Pons (tissue), 1 donor: Measurements from ENCODE around the gene MLYCD.

Source experiments
- DNase-seq: peaks from one replicate; pipeline ENCODE4 v3.0.0-alpha.2; 2016; ENCODE audit warnings: low spot score

Gene MLYCD

DNA sequence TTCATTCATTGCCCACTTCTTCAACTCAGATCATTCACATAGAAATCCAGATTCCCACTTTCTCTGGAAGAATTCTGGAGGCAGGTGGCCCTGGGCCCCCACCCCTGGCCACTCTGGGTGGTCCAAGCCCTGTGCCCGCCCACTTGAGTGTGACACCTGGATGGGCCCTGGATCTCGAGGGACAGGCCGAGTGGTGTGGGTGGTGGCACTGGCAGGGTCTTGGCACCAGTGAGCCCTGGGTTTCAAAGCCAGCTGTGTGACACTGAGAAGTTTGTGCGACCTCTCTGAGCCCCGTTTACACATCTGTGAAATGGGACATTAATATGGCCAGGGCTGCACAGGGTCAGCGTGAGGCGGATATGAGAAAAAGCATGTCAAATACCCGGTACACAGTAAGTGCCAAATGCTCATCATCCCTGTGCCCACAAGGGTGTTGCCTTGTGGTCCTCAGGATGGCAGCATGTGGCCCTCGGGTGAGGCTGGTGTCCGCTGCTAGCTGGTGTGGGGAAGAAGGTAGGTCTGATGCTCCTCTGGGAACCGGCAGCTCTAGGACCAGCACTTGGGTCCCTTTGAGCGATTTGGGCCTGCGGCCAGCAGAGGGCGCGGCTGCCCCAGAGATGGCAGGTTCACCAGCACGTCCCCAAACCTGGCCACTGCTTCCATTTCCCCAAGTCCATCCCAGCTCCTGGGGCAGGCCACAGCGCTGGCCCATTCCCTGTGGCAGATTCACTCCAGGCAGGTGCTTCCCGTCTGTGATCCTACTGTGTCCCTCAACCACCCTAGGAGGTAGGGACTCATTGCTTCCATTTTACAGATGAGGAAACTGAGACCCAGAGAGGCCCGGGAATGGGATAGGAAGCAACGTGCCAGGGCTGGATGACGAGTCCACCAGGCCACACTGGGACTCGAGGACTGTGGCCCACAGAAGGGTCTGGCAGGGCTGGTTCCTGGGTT is 57.7 kb downstream of the MLYCD start:
- DNase-seq = peak; percentile 50

GRCh38 chr16:83957296-83957855 is 58.5 kb downstream of the MLYCD start:
- no peak for DNase-seq

DNA sequence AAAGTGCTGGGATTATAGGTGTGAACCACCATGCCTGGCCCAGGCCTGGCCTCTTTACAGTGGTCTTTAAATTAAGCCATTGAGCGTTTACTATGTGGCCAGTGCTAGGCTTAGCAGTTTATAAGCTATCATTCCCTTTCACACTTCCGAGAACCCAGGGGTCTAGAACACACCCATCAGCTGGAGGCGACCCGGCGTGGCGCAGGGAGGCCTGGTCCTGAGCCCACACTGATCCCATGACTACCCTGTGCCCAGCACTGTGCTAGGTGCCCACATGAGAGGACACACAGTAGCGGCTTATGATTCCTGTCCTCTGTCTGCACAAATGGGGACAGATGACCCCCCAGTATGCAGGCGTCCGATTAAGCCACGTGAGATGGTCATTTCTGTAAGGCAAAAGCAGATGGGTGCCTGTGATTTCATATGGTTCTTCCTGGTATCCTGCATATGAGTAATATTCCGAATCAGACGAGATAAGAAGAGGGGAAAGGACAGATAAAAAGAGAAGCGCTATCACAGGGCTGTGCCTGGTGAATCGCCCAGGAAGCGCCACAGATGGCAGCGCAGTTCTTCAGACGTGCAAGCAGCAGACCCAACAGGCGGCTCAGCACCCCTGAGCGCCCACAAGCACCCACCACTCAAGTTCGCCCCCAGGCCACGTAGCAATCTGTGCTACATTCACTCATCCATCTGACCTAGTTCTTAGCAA is 59.4 kb downstream of the MLYCD start:
- no peak for DNase-seq

- DNase-seq = no peak
Measured at GRCh38 chr16:83958846-83959565, 60.1 kb downstream of the MLYCD start.

DNA sequence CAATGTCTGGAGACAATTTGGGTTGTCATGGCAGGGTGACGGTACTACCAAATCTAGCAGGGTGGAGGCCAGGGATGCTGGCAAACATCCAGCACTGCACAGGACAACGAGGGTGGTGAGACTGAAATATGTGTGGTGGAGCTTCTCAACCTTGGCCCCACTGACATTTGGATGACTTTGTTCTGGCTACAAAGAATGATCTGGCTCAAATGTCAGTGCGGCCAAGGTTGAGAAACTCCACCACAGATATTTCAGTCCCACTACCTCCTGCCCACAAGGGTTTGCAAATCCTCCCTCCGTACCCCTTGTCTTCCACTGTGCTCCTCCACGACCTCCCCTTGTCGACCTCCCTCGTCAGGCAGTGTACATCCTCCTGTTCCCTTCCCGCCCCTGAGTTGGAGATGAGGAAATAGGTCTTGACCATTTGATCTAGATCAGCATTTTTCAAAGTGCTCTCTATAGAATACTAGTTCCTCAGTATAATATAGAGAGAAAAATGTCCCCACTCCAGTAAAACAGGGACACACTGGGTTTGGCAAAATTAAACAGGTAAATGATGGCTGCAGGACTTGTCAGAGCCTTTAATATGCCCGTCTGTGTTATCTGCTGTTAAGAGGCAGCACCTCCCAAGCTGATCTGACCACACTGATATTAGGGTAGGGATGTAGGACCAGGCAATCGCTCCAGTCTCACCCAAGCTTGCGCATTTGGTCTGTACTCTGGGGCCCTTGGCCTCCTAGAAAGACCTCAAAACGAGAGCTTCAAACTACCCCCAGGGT is 60.9 kb downstream of the MLYCD start:
- no peak for DNase-seq

- no peak for DNase-seq
Measured at GRCh38 chr16:83960521-83961249, 61.8 kb downstream of the MLYCD start.

GRCh38 chr16:83961591-83961990 is 62.7 kb downstream of the MLYCD start:
- no peak for DNase-seq

DNA sequence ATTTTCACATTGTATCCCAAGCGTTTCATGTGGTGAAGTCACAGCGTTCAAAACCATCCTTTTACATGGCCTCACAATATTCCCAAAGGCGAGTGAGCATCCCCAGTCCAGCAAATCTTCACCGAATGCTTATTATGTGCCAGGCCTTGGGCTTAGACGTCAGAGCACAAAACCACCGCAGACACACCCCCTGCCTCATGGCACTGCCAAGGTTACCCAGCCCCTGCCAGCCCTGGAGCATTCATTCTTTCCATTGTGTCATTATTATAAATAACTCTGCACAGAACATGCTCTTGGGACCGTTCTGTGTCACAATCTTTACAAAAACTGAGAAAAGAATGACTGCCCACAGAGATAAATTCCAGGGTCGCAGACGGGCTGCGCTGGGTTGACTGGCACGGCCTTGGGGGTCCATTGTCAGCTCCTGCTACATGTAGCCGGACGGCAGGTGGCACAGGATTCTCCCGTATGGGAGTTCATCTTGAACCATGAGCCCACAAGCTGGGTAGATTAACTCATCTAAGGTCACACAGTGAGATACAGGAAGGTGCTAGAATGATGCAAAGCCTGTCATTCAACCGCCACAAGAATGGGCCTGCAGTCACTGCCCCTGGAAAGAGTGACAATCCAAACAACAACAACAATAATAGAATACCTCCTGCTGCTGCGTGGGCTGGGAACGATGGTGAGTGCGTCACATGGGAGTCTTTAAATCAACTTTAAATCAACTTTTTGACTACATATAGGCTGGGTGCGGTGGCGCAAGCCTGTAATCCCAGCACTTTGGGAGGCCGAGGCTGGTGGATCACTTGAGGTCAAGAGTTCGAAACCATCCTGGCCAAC is 64.6 kb downstream of the MLYCD start:
- no peak for DNase-seq

GRCh38 chr16:83964684-83965443 is 65.9 kb downstream of the MLYCD start:
- DNase-seq = no peak

DNA sequence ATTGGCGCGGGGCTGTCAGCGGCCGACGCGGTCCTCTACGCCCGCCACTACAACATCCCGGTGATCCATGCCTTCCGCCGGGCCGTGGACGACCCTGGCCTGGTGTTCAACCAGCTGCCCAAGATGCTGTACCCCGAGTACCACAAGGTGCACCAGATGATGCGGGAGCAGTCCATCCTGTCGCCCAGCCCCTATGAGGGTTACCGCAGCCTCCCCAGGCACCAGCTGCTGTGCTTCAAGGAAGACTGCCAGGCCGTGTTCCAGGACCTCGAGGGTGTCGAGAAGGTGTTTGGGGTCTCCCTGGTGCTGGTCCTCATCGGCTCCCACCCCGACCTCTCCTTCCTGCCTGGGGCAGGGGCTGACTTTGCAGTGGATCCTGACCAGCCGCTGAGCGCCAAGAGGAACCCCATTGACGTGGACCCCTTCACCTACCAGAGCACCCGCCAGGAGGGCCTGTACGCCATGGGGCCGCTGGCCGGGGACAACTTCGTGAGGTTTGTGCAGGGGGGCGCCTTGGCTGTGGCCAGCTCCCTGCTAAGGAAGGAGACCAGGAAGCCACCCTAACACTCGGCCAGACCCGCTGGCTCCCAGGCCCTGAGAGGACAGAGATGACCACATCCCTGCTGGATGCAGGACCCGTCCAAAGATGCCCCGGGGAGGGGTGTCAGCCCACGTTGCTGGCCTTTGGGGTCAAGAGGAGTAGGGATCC is 66.7 kb downstream of the MLYCD start:
- no peak for DNase-seq

DNA sequence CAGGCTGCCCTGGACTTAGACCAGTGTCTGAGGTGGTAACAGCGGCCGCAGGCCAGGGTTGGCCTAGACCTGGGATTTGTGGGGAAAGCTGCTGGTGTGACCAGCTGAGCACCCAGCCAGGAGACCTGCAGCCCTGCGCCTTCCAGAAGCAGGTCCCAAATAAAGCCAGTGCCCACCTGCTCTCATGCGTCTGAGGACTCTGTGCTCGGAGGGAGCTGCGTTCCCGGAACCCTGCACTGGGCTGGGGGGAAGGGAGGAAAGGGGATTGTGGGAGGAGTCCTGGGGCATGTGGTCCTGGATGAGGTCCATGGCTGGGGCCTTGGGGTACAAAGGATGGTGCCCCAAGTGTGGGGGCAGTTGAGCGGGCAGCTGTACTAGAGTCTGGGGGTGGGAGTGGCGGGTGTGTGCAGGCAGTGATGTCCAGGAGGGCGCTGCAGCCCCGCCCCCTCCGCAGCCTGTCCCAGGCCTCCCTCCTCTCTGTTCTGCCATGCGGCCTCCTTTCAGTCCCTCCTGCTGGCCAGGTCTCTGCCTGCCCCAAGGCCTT is 67.3 kb downstream of the MLYCD start:
- no peak for DNase-seq

DNA sequence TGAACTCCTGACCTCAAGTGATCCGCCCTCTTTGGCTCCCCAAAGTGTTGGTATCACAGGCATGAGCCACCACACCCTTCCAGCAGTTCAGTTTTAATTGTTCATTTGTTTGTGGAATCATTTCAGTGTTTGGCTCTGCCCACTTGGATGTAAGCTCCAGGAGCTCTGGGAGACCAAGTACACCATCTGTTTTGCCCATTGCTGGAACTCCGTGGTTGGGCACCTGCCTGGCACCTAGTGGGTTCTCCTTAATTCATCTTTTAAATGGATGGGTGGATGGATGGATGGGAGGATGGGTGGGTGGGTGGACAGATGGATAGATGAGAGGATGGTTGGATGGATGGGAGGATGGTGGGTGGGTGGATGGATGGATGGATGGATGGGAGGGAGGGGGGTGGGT is 68.2 kb downstream of the MLYCD start:
- no peak for DNase-seq

DNA sequence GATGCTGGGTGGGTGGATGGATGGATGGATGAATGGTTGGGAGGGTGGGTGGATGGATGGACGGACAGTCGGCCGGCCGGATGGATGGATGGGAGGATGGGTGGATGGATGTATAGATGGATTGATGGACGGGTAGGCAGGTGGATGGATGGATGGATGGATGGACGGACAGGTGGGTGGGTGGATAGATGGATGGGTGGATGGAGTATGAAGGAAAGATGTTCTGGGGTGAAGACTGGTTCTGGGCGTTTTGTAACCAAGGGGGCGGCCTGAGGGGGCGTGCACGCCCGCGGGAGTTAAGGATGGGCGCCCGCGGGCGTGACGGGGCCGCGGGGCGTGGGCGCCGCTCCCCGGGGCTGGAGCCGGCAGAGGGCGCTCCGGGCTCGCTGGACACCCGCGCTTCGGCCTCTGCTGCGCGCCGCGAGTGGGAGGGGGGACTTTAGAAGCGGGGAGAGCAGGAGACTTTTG is 69.0 kb downstream of the MLYCD start, which contains the start of gene NECAB2:
TSS of gene NECAB2 (plus strand) at position 407 of the 468 bp plus-strand sequence. CDS start 405 bp downstream, outside the sequence.
- DNase-seq = peak; percentile 9

DNA sequence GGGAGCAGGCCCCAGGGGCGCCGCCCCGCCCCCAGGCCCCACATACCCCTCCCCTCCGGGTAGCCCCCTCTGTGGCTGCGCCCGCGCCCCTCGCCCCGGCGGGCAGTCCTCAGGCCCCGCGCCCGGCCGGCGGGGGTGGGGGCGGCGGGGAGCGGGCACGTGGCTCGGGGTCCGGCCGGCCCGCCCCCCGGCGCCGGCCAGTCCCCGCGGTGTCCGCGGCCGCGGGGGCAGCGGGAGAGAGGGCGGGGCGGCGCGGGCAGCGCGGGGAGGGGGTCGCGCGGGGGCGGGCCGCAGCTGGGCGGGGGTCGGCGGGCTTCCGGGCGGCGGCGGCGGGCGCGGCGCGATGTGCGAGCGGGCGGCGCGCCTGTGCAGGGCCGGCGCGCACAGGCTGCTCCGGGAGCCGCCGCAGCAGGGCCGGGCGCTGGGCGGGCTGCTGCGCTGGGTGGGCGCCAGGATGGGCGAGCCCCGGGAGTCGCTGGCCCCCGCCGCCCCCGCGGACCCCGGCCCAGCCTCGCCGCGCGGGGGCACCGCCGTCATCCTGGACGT is 69.5 kb downstream of the MLYCD start:
- no peak for DNase-seq

DNA sequence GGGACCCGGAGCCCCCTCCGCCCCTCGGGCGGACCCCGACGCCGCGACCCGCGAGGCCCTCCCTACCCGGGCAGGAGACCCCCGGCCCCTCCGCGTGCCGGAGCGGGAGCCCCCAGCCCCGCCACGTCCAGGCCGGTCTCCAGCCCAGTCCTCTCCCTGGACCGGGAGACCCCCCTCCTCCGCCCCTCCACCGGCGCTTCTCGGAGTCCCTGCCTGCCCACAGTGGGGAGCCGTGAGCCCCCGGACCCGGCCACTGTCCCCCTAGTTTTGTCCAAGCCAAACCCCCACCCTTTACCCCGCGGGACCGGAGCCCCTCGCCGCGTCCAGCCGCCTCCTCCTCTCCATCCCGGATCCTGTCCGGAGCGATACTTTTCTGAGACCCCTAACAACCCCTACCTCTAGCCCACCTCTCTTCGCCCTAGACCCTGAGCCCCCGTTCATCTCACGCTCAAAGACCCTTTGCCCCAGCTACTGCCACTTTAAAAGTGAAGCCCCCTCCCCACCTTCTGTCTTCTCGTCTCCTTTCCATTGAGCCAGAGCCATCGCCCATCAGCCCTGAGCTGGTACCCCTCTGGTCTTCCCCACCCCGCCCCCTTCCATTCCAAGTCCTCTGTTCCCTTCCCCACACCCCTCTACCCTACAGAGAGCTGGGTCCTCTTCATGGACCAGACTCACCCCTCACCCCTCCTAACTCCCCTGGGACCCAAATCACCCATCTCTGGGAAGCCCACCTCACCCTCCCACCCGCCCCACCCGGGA is 70.2 kb downstream of the MLYCD start:
- no peak for DNase-seq

DNA sequence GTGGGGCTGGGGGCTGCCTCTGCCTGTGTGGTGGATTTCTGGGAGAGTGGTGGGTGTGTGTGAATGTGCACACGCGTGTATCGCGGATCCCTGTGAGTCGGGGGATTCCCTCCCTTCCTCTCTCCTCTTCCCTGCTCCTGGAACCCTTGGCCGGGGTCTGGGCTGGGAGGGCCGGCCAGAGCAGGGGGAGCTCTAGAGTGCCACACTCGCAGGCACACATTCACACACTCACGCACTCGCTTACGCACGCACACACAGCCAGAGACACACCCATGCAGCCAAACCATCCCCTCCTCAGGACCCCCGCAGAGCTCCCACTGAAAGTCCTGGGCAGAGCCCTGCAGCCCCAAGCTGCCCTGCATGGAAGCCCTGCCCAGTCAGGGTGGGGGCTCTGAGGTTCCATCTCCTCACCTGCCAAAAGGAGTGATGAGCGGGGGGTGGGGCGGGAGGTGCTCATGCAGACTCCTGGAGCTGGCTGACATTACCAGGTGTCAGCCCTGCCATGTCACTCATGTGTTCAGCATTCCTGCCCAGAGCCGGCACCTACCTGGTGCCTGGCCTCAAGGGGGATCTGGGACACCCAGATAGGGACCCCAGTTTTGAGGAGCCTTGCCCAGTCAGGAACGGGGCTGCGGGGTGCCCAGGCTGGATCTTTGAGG is 71.0 kb downstream of the MLYCD start:
- DNase-seq = no peak
